ENCODE results near the gene FAM219B. TPM values are rescaled to one million over a fixed set of nuclear protein-coding genes. Genes with fewer than 3 reads are reported as not detected.
A peak's percentile ranks its signal among the peaks of the same experiment; 100 is the strongest.
"Not testable (repeated sequence)": the region's sequence is repeated elsewhere in the genome, so short reads cannot be mapped to it uniquely, and the experiment has no call there.

The FAM219B gene
- polyA plus RNA-seq (2013, experiment 1 of 2; ENCODE audit: insufficient read length), result 34.4 TPM
- 39.9 TPM for polyA plus RNA-seq (2013, experiment 2 of 2; ENCODE audit: insufficient read length)

GRCh38 chr15:74906450-74907162 is at the start of gene FAM219B:
Gene FAM219B (minus strand): TSS chr15:74906851. CDS start chr15:74906800, 51 bp downstream.
- peak; percentile 83 for DNase-seq

GRCh38 chr15:74955796-74956647 is 49.4 kb upstream of the FAM219B start:
- peak; percentile 61 for DNase-seq

- no peak for DNase-seq
Measured at GRCh38 chr15:74955017-74955416, 48.4 kb upstream of the FAM219B start.

GRCh38 chr15:74954515-74954914 is 47.9 kb upstream of the FAM219B start:
- DNase-seq, result peak; percentile 53

- no peak for DNase-seq
Measured at GRCh38 chr15:74951006-74951405, 44.4 kb upstream of the FAM219B start.

- peak; percentile 66 for DNase-seq
Measured at GRCh38 chr15:74950078-74950908, 43.6 kb upstream of the FAM219B start.

- DNase-seq, result peak; percentile 98
Measured at GRCh38 chr15:74937590-74938371, 31.1 kb upstream of the FAM219B start, which contains the start of gene COX5A. Gene COX5A (minus strand): TSS chr15:74938073. CDS start chr15:74938014, 59 bp downstream.

- DNase-seq, result no peak
Measured at GRCh38 chr15:74937272-74937589, 30.6 kb upstream of the FAM219B start.

- not testable (repeated sequence) for DNase-seq
Measured at GRCh38 chr15:74935193-74935592, 28.5 kb upstream of the FAM219B start.

GRCh38 chr15:74933573-74933972 is 26.9 kb upstream of the FAM219B start:
- no peak for DNase-seq

GRCh38 chr15:74928771-74929198 is 22.1 kb upstream of the FAM219B start:
- no peak for DNase-seq

GRCh38 chr15:74924525-74924924 is 17.9 kb upstream of the FAM219B start:
- DNase-seq, result no peak

GRCh38 chr15:74920456-74920855 is 13.8 kb upstream of the FAM219B start:
- no peak for DNase-seq

GRCh38 chr15:74917676-74918075 is 11.0 kb upstream of the FAM219B start:
- DNase-seq, result peak; percentile 14

- DNase-seq, result not testable (repeated sequence)
Measured at GRCh38 chr15:74913799-74914198, 7.1 kb upstream of the FAM219B start.

- no peak for DNase-seq
Measured at GRCh38 chr15:74913041-74913440, 6.4 kb upstream of the FAM219B start.

GRCh38 chr15:74908635-74909034 is 2.0 kb upstream of the FAM219B start:
- no peak for DNase-seq

GRCh38 chr15:74907163-74907870 is 666 bp upstream of the FAM219B start:
- no peak for DNase-seq

GRCh38 chr15:74906067-74906449 is 593 bp downstream of the FAM219B start:
- peak; percentile 14 for DNase-seq

- DNase-seq, result no peak
Measured at GRCh38 chr15:74904190-74904805, 2.4 kb downstream of the FAM219B start.

- DNase-seq, result no peak
Measured at GRCh38 chr15:74903676-74904075, 3.0 kb downstream of the FAM219B start.

Measured in fibroblast of skin of abdomen (primary cell).